Activated T-cell treated with anti-CD3 and anti-CD28 coated beads for 24 hours (primary cell): ENCODE data around the gene MPL.
"Not testable (repeated sequence)": the region's sequence is repeated elsewhere in the genome, so short reads cannot be mapped to it uniquely, and the experiment has no call there.

Experiments
- DNase-seq: peaks from one replicate; pipeline ENCODE4 v3.0.0-alpha.2; 2020; ENCODE audit warnings: low read depth

Gene MPL

DNA sequence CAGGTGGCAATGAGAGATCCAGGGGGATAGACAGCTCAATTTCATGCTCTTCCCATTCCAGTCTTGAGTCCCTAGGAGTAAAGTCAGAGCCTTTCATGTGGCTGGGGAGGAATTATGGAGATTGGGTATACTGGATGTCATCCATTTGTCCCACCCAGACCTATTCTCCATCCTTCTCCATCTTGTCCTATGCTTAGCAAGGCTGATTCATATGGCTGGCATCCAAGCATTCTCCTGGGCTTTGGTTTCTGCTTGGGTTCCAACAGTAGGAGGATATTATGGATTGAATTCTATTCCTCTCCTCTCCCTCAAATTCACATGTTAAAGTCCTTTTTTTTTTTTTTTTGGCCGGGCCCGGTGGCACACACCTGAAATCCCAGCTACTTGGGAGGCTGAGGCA lies 17.3 kb downstream of the MPL start:
- DNase-seq: no peak

DNA sequence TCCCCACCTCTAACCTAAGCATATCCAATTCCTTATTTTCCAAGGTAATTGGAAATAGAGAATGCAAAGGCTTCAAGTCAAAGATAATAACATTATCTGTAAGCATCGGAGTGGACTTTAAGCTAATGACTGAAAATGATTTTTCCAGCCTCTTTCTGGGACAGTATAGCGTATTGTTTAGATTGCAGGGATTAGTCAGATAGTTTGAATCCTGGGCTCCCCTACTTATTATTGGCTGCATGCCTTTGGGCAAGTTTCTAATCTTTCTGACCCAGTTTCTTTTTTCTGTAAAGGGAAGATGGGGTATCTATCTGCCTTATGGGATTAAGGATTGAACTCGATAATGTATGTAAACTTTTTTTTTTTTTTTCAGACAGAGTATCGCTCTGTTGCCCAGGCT lies 19.6 kb downstream of the MPL start:
- no peak for DNase-seq

GRCh38 chr1:43358121-43358745 lies 20.6 kb downstream of the MPL start:
- no peak for DNase-seq

GRCh38 chr1:43358746-43359693 lies 21.4 kb downstream of the MPL start, which contains the start of gene CDC20:
Gene CDC20, plus strand, starts transcription at chr1:43358981. Its CDS starts 235 bp downstream, at chr1:43359216.
- peak; percentile 99 for DNase-seq

DNA sequence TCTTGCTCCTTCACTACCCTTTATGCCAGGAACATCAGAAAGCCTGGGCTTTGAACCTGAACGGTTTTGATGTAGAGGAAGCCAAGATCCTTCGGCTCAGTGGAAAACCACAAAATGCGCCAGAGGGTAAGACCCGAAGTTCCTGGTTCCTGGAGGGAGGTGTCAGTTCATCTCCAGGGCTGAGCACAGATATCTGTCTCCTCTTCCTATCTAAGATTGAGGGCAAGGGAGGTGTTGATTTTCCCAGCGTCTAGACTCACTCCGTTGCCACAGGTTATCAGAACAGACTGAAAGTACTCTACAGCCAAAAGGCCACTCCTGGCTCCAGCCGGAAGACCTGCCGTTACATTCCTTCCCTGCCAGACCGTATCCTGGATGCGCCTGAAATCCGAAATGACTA lies 22.1 kb downstream of the MPL start:
- no peak for DNase-seq

DNA sequence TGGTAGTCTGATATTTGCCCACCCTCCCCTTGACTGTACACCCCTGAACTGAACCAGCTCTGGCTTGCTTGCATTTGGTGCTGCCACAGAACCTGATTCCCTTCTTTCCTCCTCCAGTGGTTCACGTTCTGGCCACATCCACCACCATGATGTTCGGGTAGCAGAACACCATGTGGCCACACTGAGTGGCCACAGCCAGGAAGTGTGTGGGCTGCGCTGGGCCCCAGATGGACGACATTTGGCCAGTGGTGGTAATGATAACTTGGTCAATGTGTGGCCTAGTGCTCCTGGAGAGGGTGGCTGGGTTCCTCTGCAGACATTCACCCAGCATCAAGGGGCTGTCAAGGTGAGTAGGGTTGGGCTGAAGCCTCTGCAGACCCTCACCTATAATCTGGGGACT lies 23.0 kb downstream of the MPL start:
- no peak for DNase-seq

GRCh38 chr1:43363283-43363934 lies 25.8 kb downstream of the MPL start:
- DNase-seq: no peak

GRCh38 chr1:43363935-43364525 lies 26.4 kb downstream of the MPL start:
- DNase-seq: no peak

- DNase-seq: no peak
Observed at GRCh38 chr1:43365678-43366077, 28.1 kb downstream of the MPL start.

GRCh38 chr1:43366179-43366578 lies 28.6 kb downstream of the MPL start:
- no peak for DNase-seq

- no peak for DNase-seq
Observed at GRCh38 chr1:43366601-43367025, 29.0 kb downstream of the MPL start.

GRCh38 chr1:43367026-43367903 lies 29.6 kb downstream of the MPL start:
- no peak for DNase-seq

- peak; percentile 89 for DNase-seq
Observed at GRCh38 chr1:43367904-43368645, 30.5 kb downstream of the MPL start, which contains the start of gene ELOVL1. Gene ELOVL1, minus strand, starts transcription at chr1:43368011. Its CDS starts 2,402 bp downstream, at chr1:43365609.

GRCh38 chr1:43368646-43369020 lies 31.0 kb downstream of the MPL start:
- DNase-seq: no peak

DNA sequence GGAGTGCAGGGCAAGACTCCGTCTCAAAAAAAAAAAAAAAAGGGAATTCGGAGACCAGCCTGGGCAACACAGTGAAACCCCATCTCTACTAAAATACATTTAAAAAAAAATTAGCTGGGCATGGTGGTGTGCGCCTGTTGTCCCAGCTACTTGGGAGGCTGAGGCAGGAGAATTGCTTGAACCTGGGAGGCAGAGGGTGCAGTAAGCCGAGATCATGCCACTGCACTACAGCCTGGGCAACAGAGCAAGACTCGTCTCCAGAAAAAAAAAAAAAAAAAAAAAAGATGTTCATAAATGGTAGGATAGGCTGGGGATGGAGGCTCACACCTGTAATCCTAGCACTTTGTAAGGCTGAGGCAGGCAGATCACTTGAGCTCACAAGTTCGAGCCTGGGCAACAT lies 32.2 kb downstream of the MPL start:
- not testable (repeated sequence) for DNase-seq

GRCh38 chr1:43370564-43370963 lies 32.9 kb downstream of the MPL start:
- DNase-seq: no peak

DNA sequence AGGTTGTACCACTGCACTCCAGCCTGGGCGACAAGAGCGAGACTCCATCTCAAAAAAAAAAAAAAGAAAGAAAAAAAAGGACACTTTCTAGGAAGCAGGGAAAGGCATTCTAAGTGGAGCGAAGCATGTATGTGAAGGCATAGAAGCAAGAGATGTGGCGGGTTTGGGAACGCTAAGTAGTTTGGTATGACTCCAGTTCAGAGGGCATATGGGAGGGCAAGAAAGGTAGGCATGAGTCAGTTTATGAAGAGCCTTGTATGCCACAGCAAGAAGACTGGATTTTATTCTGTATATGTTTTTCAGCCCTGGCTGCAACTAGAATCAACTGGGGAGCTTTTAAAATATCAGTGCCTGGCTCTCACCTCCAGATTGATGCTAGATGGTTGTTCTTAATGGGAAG lies 34.6 kb downstream of the MPL start:
- DNase-seq: no peak

GRCh38 chr1:43373066-43373940 lies 35.7 kb downstream of the MPL start:
- DNase-seq: no peak

GRCh38 chr1:43376723-43377235 lies 39.2 kb downstream of the MPL start:
- no peak for DNase-seq
